NCI-H524 treated with DMSO at 0.1 percent for 48 hours (cell line): ENCODE measurements around the gene ABI3.
"Not testable (repeated sequence)": the region's sequence is repeated elsewhere in the genome, so short reads cannot be mapped to it uniquely, and the experiment has no call there.

Source experiments
- DNase-seq: peaks from one replicate; lab custom pipeline; 2025; lab: John Stamatoyannopoulos, UW

The ABI3 gene

GRCh38 chr17:49210158-49211029 is at the start of gene ABI3, which contains the start of gene GNGT2:
Gene ABI3, plus strand, starts transcription at chr17:49210707. Its CDS starts 18 bp downstream, at chr17:49210725.
Gene GNGT2, minus strand, starts transcription at chr17:49210574. Its CDS starts 3,152 bp downstream, at chr17:49207422.
- DNase-seq = no peak

- no peak for DNase-seq
Measured at GRCh38 chr17:49162866-49163265, 47.6 kb upstream of the ABI3 start.

- no peak for DNase-seq
Measured at GRCh38 chr17:49165143-49165542, 45.4 kb upstream of the ABI3 start.

- DNase-seq = no peak
Measured at GRCh38 chr17:49168706-49169105, 41.8 kb upstream of the ABI3 start.

- DNase-seq = no peak
Measured at GRCh38 chr17:49170216-49170615, 40.3 kb upstream of the ABI3 start.

- not testable (repeated sequence) for DNase-seq
Measured at GRCh38 chr17:49170711-49171110, 39.8 kb upstream of the ABI3 start.

GRCh38 chr17:49175978-49176377 is 34.5 kb upstream of the ABI3 start:
- not testable (repeated sequence) for DNase-seq

GRCh38 chr17:49180303-49180702 is 30.2 kb upstream of the ABI3 start:
- DNase-seq = no peak

GRCh38 chr17:49180998-49181635 is 29.4 kb upstream of the ABI3 start:
- no peak for DNase-seq

- DNase-seq = no peak
Measured at GRCh38 chr17:49183341-49183740, 27.2 kb upstream of the ABI3 start.

- no peak for DNase-seq
Measured at GRCh38 chr17:49183801-49184200, 26.7 kb upstream of the ABI3 start.

GRCh38 chr17:49184522-49184921 is 26.0 kb upstream of the ABI3 start:
- not testable (repeated sequence) for DNase-seq

GRCh38 chr17:49185381-49185780 is 25.1 kb upstream of the ABI3 start:
- DNase-seq = not testable (repeated sequence)

- DNase-seq = no peak
Measured at GRCh38 chr17:49187301-49187700, 23.2 kb upstream of the ABI3 start.

- DNase-seq = no peak
Measured at GRCh38 chr17:49190932-49191331, 19.6 kb upstream of the ABI3 start.

- DNase-seq = no peak
Measured at GRCh38 chr17:49191409-49191916, 19.0 kb upstream of the ABI3 start.

- DNase-seq = peak; percentile 81
Measured at GRCh38 chr17:49191917-49192741, 18.4 kb upstream of the ABI3 start.

- DNase-seq = peak; percentile 31
Measured at GRCh38 chr17:49193513-49194296, 16.8 kb upstream of the ABI3 start.

- no peak for DNase-seq
Measured at GRCh38 chr17:49194297-49194607, 16.3 kb upstream of the ABI3 start.

GRCh38 chr17:49195751-49196150 is 14.8 kb upstream of the ABI3 start:
- DNase-seq = no peak

GRCh38 chr17:49196520-49196919 is 14.0 kb upstream of the ABI3 start:
- DNase-seq = no peak
